GM12875 (cell line): ENCODE data around the gene CASR.
"Not testable (repeated sequence)": the region's sequence is repeated elsewhere in the genome, so short reads cannot be mapped to it uniquely, and the experiment has no call there.

ENCODE experiments used
- H3K4me3 ChIP-seq: one replicate; pipeline ENCODE4 v1.5.1; 2011; ENCODE audit warnings: low read depth, low read length, control low read depth
- TF ChIP-seq, protein P1 (sequence below): IDR thresholded peaks from 2 replicates; pipeline ENCODE4 v1.5.1; 2011; ENCODE audit warnings: low read depth, mild to moderate bottlenecking, control low read depth, inconsistent platforms, low read length, moderate library complexity, borderline replicate concordance; ENCODE audit not compliant: insufficient read depth

The CASR gene

DNA sequence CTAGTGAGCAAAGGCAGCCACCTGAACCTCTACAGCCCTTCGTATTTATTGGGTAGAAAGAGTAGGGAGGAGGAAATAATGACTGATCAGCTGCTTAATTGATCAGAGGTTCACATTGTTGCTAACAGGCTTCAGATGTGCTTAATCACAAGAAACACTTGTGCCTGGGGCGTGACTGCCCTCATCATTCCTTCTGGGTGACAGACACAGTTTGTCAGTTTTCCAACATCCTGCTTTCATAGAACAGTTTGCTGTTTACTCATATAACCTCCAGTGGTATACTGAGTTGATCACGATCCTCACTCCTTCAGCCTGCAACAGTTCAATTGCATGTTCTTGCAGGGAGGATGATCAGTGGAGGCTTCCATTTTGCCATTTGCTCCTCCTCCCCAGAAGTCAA lies 13.6 kb upstream of the CASR start:
- TF ChIP-seq, protein P1, sequence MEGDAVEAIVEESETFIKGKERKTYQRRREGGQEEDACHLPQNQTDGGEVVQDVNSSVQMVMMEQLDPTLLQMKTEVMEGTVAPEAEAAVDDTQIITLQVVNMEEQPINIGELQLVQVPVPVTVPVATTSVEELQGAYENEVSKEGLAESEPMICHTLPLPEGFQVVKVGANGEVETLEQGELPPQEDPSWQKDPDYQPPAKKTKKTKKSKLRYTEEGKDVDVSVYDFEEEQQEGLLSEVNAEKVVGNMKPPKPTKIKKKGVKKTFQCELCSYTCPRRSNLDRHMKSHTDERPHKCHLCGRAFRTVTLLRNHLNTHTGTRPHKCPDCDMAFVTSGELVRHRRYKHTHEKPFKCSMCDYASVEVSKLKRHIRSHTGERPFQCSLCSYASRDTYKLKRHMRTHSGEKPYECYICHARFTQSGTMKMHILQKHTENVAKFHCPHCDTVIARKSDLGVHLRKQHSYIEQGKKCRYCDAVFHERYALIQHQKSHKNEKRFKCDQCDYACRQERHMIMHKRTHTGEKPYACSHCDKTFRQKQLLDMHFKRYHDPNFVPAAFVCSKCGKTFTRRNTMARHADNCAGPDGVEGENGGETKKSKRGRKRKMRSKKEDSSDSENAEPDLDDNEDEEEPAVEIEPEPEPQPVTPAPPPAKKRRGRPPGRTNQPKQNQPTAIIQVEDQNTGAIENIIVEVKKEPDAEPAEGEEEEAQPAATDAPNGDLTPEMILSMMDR: no peak
- H3K4me3 ChIP-seq: no peak overlapping the region

DNA sequence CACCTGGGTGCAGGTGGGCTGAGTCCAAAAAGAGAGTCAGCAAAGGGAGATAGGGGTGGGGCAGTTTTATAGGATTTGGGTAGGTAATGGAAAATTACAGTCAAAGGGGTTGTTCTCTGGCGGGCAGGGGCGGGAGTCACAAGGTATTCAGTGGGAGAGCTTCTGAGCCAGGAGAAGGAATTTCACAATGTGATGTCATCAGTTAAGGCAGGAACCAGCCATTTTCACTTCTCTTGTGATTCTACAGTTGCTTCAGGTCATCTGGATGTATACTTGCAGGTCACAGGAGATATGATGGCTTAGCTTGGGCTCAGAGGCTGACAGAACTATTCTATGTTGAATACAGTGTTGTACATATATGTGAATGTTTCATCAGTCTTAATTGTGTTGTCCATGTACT lies 12.1 kb upstream of the CASR start:
- H3K4me3 ChIP-seq: not testable (repeated sequence)

DNA sequence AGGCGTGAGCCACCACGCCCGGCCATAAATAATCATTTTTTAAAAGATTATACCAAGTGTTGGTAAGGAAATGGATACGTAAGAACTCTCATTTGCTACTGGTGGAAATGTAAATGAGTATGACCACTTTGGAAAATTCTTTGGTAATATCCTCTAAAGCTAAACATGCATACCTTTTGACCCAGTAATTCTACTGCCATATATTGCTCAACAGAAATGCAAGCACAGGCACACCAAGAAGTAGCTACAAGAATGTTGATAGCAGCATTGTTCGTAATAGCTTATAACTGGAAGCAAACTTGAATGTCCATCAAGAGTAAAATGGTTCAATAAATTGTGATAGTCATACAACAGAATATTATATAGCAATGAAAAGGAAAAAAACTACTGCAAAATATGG lies 4.8 kb upstream of the CASR start:
- no peak overlapping the region for H3K4me3 ChIP-seq
- TF ChIP-seq, protein P1: no peak

DNA sequence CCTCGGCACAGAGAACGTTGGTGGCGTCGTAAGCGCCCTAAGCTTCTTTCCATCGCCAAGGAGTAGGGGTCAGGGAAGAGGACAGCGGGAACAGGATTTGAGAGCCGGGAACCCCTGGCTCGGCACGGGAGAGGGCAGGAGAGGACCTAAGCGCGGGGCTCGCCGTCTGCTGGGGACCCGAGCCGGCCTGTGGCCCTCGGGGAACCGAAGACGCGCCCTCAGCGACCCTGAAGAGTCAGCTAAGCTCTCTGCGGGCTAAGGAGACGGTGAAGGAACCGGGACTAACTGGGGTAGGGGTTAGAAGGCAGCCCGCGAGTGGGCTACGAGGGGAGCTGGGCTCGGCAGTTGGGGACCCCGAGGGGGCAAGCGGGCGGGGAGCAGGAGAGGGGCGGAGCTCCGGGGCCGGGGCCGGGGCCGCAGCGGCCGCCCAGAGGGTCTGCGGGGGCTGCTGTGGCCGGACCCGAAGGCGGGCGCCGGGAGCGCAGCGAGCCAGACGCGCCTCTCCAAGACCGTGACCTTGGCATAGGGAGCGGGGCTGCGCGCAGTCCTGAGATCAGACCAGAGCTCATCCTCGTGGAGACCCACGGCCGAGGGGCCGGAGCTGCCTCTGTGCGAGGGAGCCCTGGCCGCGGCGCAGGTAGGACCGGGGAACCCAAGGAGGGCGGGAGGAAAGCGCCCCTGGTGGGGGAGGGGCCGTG lies 574 bp downstream of the CASR start:
- TF ChIP-seq, protein P1: no peak
- no peak overlapping the region for H3K4me3 ChIP-seq

DNA sequence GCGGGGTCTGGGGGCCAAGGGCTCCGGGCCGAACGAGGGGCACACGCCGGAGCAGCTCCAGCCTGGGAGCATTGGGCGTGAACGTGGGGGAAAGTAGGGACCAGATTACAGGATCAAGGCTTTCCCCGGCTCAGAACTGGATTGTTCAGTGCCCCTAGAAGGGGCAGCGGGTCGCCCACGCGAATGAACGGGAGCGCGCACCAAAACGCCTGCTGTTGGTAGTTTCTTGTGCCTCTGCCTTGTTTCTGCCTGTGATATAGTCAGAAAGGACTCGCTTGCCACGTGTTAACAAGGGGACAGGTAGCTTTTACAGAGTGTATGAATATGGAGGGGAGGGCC lies 1.1 kb downstream of the CASR start:
- no peak overlapping the region for H3K4me3 ChIP-seq
- TF ChIP-seq, protein P1: no peak

DNA sequence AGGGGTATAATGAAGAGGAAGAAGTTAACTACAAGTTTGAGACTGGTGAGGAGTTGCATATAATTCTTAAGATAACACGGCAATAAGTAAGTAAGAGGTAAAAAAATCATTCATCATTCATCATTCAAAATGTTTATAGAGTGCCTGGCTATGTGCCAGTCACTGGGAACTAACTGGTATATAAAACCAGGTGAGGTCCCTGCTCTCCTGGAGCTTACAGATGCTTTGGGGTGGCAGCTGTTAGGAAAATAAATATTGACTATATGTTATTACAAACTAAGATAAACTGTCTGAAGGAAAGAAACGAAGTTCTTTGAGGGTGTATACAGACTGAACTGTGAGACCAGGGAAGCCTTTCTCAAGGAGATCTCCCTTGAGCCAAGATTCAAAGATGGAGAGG lies 2.9 kb downstream of the CASR start:
- TF ChIP-seq, protein P1: no peak
- H3K4me3 ChIP-seq: no peak overlapping the region

DNA sequence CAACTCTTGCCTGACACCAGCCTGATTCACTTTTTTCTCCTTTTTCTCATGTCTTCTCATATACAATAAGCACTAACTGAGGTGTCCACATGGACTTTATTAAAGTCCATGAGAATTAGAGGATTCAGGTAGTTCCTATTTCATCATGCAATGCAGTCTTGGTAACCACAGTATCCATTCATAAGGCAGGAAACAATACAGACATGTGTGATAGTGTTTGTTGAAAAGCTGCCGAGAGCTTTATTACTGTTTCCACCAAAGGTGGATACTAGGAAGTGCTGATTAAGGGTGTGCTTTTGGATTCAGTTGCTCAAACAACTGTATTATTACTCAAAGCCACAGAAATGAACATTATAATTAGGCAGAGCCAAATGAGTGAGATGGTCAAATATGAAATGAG lies 5.3 kb downstream of the CASR start:
- H3K4me3 ChIP-seq: no peak overlapping the region
- TF ChIP-seq, protein P1: no peak

DNA sequence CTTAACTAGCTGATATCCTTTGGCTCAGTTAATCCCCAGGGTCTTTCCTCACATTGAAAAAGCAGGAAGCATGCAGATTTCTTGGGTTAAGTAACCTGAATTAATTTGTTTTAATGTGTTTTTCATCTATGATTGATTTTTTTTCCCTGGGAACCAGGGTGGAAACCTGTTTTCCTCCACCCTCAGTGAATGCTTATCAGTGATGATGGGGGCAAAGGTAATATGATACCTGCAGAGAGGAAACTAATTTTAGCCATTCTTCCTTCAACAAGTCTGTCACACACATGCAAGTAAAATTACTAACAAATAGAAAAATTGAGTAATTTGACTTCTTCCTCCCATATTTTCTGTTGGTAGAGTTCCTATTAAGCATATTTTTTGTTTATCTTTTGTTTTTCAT lies 5.9 kb downstream of the CASR start:
- TF ChIP-seq, protein P1: no peak
- H3K4me3 ChIP-seq: no peak overlapping the region
